HG03469 (cell line): Measurements from ENCODE around the gene TUT7.
"Not testable (repeated sequence)": the region's sequence is repeated elsewhere in the genome, so short reads cannot be mapped to it uniquely, and the experiment has no call there.

ENCODE experiments used
- ATAC-seq: cut with Tn5 transposase; IDR thresholded peaks from one replicate; pipeline ENCODE4 v1.9.1; 2021; ENCODE audit warnings: mild to moderate bottlenecking, moderate library complexity, moderate number of reproducible peaks; ENCODE audit not compliant: unreplicated experiment

Gene TUT7

GRCh38 chr9:86308687-86309086 is 45.5 kb downstream of the TUT7 start:
- ATAC-seq: no peak

GRCh38 chr9:86304236-86304730 is 49.9 kb downstream of the TUT7 start:
- ATAC-seq: no peak

DNA sequence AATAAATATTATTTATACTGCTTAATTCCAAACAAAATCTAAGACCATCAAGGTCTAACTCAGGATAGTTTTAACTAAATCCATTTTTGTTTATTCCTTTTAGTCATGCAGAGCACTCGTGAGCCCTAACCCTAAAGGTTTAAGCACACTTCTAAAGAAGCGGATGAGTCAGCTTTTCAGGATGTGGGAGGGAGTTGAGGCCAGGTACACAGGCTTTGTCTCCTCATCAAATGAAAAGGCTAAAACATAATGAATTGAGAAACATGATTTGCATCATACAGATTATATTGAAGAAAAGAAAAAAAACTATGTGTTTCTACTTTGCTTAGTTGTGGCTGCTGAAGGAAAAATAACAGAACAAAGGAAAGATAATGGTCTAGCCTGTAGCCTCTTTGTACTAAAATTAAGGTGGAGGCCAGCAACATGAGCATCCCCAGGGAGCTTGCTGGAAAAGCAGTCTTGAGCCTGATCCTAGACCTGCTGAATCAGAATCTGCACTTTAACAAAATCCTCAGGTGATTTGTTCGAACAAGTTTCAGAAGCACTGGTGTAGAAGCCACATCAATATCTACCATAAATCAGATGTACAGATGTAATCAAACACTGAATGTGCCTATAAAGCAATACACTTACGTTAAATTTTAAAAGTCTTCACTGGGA is 50.8 kb downstream of the TUT7 start:
- no peak for ATAC-seq

GRCh38 chr9:86301686-86302085 is 52.5 kb downstream of the TUT7 start:
- no peak for ATAC-seq

DNA sequence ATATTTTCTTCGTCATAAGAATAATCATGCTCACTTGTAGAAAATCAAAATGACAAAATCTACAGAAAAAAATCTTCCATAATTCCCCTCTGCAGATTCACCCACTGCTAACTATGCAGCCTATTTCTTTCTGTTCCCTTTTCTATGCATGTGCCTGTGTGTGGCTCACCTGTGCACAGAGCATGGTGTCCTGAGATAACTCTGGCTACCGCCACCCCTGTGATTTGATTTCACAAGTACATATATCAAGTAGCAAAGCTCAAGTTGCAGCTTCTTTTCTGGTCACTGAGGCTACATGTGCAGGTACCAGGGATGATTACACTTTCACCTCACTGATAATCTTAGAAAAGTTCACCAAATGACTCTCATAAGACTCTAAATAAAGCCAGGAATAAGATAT is 53.5 kb downstream of the TUT7 start:
- ATAC-seq: no peak

DNA sequence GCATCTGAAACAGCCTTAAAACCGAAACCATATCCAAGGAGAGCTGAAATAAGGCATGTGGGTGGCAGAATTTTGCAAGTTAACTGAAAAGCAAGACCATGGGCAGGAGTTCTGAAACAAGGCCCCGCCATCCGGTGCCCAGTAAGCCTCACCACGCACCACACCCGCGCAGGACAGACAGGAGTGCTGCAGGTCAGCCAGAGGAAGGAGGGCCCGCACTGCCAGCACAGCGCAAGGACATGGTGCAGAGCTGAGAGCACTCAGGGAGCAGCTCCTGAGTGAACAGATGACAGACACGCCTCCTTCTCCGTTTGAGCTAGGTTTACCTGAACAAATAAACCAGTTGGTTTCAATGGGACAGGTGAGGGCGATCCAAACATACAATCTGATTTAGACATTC is 55.3 kb downstream of the TUT7 start:
- ATAC-seq: no peak

- ATAC-seq: not testable (repeated sequence)
Observed at GRCh38 chr9:86290341-86290740, 63.9 kb downstream of the TUT7 start.

DNA sequence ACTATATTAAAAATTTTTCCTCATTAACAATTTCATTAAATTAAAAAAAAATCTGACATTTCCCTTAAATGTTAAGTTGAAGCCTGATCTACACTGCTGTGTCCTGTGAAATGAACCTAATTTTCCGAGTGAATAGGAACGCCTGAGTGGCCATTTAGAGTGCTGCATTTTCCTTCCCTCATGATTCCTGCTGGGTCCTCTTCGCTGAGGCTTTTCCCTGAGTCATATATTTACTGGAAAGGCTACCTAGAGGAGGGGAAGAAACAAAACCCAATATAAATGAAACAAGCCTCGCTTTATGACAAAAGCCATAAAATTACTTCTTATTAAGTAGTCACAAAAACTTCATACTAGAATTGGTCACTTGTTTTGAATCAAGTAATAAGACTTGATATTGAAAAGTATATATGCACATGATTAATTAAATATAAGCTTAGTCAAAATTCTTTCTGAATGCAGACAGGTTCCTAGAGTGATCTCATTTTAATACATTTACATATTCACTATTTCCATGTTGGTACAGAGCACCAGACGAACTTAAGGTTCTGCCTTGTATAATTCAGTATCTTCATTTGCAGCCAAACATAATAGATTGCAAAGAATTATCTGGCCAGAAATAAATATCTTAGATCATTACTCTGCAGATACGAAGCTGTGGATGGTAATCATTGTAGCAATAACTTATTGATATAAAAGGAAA is 65.6 kb downstream of the TUT7 start:
- ATAC-seq: no peak

DNA sequence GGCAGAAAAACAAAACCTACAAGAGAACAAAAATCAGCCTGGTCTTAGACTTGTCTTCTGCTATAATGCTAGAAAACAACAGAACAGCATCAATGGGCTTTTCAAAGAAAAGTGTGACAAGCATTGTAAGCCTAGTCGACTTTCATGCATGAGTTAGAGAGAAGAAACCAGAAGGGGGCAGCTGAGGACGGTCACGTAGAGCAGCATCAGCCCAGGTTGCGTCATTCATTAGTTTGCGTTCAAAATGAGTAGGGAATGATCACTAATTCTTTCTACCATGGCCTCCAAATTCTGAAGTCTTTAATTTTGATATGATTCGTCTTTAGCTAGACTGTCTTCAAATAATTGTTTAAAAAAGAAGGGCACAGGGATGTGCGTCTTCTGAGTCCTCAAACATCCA is 67.2 kb downstream of the TUT7 start:
- no peak for ATAC-seq

GRCh38 chr9:86286278-86286677 is 67.9 kb downstream of the TUT7 start:
- ATAC-seq: no peak

DNA sequence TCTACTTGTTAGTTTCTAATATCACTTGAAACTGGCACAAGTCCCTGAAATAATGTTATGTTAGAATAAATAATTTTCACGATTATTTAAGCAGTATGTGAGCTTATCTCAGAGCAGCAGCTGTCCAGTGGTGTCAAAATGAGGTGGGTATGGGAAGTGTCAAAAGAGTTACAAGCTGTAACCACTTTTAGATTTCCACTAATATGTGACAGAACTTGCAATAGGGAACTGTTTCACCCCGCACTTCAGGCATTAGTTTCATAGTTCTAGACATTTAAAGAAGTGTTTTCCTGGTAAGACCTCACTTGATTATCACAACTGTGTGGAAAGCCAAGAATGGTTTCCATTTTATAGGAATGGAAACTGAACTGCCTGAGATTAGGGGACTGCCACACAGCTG is 68.9 kb downstream of the TUT7 start:
- ATAC-seq: no peak

DNA sequence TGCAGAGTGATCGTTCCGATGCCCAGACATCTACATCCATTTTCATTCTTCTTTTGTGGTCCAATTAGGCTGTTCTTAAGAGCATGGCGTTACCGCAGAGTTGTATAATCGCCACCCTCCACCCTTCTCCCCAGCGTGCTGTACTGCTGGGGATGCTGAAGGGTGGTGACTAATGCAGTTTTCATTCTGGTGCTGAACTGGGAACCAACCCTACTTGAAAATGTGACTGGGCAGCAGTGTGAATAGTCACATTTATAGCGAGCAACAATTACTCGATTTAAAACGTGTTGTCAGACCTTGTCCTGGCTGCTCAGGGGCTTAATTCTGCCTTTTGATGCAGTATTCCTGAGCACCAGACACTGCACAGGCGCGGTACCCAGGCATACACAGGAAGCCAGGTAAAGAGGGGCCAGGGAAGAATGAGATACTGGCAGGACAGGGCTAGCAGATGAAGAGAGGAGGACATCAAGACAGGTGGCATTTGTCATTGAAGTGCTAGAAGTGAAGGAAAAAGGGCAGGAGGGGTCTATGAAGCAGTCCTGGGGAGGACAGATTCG is 71.2 kb downstream of the TUT7 start:
- no peak for ATAC-seq

DNA sequence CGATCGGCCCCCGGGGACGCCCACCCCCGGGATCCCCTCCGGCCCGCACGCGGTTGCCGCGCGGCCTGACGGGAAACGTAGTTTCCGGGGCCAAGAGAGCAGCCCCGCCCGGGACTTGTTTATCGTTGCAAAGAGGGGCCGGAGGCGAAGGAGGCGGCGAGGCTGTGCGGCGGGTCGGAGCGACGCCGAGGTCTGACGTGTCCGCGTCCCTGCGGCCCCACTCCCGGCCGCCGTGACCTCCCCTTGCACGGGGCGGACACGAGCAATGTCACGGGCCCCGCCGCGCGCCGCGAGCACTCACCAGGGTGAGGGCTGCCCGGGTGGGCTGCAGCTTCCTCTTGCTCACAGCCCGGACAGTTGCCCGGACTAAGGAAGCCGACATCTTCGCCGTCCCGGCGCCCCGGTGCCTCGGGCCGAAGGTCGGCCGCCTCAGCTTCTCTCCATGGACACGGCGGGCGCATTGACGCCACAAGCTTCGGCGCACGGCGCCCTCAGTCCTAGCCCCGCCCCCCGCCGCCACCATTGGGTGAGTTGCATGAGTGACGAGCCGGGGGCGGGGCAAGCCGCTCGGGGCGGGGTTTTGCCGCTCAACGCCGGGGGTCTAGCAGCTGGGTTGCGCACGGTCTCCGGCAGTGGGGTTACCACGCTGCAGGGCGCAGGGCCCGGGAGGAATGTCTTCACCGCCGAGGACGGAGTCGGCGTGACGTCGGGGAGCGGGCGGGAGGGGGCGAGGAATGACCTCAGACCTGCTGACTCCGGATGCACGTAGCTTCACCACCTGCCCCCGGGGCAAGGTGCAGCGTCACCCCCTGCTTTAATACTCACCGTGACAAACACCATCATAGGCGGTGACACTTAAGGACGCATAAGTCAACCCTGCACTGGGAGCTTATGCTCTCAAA is 71.9 kb downstream of the TUT7 start, which contains the start of gene ISCA1:
Gene ISCA1, minus strand, starts transcription at position 462 of the 902 bp plus-strand sequence. Its CDS starts 80 bp downstream, at position 382.
- ATAC-seq: peak; percentile 47

GRCh38 chr9:86281593-86282076 is 72.6 kb downstream of the TUT7 start:
- no peak for ATAC-seq

DNA sequence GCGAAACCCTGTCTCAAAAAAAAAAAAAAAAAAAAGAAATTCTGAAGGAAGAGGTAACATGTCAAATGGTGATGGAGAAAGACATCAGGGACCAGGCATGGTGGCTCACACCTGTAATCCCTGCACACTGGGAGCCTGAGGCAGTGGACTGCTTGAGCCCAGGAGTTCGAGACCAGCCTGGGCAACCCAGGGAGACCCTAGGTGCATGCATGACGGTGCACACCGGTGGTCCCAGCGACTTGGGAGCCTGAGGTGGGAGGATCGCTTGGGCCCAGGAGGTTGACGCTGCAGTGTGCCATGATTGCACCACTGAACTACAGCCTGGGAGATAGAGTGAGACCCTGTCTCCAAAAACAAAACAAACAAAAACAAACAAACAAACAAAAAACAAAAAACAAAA is 73.6 kb downstream of the TUT7 start:
- ATAC-seq: no peak

- ATAC-seq: no peak
Observed at GRCh38 chr9:86279839-86280238, 74.4 kb downstream of the TUT7 start.

DNA sequence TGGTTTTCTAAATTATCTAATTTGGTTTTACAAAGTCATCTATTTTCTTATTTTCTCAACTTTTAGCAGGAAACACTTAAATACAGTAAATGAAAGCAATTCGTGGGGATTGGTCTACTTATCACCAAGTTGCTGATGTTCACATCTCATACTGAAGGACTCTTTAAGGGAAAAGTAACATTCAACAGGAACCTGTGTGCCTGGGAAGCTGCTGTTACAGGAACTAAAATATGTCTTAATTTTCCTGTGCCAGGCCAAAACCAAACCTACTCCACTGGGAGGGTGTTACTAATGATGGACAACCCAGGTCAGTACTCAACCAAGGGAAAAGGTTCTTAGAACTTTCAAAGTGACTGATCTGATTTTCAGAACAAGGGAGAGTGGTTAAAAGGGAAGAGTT is 77.1 kb downstream of the TUT7 start:
- no peak for ATAC-seq

- ATAC-seq: no peak
Observed at GRCh38 chr9:86275962-86276361, 78.2 kb downstream of the TUT7 start.

DNA sequence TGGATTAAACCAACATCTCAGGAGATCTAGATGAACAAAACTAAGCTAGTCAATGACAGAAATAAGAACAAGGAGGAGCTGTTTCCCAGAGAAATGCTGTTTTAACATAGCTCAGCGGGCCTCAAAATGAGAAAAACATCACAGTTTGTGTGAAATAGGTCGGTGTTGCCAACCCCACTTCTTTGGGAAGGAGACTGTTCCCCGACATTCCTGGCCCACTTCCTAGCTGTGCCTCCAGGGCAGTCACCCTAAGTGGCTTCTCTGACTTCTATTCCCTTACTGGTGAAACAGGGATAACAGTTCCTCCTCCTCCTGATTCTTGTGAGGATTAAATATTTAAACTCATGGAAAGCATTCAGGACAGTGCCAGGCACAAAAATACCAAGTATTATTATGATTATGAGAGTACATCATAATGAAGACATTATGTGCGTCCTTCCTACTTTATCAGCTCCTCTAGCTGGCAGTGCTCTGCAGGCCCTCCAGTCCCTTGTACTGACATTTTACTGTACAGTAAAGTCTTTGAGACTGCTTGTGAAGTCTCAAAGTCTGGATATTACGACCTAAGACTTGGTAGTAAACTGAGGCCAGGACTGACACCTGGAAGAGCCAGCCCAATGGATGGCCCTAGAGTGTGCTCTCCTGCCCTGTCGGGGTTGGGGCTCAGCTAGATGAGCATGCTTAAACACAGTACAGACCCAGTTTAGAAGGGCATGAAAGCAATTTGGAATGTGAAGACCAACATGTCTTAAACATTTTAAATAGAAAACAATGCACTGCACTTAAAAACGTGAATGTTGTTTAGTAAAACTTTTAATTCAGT is 79.2 kb downstream of the TUT7 start:
- ATAC-seq: no peak

GRCh38 chr9:86272221-86272620 is 82.0 kb downstream of the TUT7 start:
- ATAC-seq: no peak
